HEK293 (cell line): ENCODE results near the gene ATP6V1G1.

Source experiments
- FEZF1 ChIP-seq: fragments of 450-650 bp; formaldehyde crosslinking; IDR thresholded peaks from 2 replicates; pipeline ENCODE4 v1.5.1; 2016; ENCODE audit warnings: missing biosample characterization, missing genetic modification characterization
- YY1 ChIP-seq: fragments of 450-650 bp; formaldehyde crosslinking; IDR thresholded peaks from 2 replicates; pipeline ENCODE4 v1.5.1; 2018; ENCODE audit warnings: missing biosample characterization, missing genetic modification characterization
- ZBTB1 ChIP-seq: fragments of 450-650 bp; formaldehyde crosslinking; IDR thresholded peaks from 2 replicates; pipeline ENCODE4 v1.5.1; 2016; ENCODE audit warnings: missing biosample characterization, missing genetic modification characterization
- ZNF768 ChIP-seq: fragments of 450-650 bp; formaldehyde crosslinking; IDR thresholded peaks from 2 replicates; pipeline ENCODE4 v1.5.1; 2018; ENCODE audit warnings: missing biosample characterization, mild to moderate bottlenecking, missing genetic modification characterization
- TF ChIP-seq, protein P1 (sequence below): fragments of 450-650 bp; formaldehyde crosslinking; IDR thresholded peaks from 2 replicates; pipeline ENCODE4 v1.5.1; 2016; ENCODE audit warnings: missing biosample characterization, missing genetic modification characterization
- TF ChIP-seq, protein P2 (sequence below): fragments of 450-650 bp; formaldehyde crosslinking; conservative IDR thresholded peaks from 2 replicates; pipeline ENCODE4 v1.5.1; 2016; ENCODE audit warnings: low read depth, missing biosample characterization, missing genetic modification characterization
- TF ChIP-seq, protein P3 (sequence below): fragments of 450-650 bp; formaldehyde crosslinking; IDR thresholded peaks from 2 replicates; pipeline ENCODE4 v1.5.1; 2017; ENCODE audit warnings: missing biosample characterization, missing genetic modification characterization

DNA sequence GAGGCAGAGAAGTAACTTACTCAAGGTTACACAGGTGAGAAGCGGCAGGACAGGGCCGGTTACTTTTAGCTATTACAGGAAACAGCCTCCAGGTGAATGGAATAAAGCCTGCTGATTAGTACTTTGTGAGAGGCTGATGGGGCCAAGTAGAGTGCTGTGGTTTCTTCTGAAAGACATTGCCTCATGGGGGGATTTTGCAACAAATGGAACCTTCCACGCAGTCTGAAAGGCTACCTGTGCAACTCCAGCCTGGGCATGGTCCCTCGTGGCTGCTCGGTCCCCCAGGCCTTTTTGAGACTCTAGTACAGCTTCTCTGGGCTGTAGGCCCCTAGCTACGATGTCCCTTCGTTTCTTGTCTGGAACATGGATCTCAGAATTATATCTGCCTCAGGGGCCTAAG, 25.5 kb downstream of the ATP6V1G1 start:
- TF ChIP-seq FEZF1 (no peak), ZNF768 (tag by site-specific recombination) (no peak), ZBTB1 (tag by site-specific recombination) (no peak), YY1 (no peak)
- TF ChIP-seq, protein P1, sequence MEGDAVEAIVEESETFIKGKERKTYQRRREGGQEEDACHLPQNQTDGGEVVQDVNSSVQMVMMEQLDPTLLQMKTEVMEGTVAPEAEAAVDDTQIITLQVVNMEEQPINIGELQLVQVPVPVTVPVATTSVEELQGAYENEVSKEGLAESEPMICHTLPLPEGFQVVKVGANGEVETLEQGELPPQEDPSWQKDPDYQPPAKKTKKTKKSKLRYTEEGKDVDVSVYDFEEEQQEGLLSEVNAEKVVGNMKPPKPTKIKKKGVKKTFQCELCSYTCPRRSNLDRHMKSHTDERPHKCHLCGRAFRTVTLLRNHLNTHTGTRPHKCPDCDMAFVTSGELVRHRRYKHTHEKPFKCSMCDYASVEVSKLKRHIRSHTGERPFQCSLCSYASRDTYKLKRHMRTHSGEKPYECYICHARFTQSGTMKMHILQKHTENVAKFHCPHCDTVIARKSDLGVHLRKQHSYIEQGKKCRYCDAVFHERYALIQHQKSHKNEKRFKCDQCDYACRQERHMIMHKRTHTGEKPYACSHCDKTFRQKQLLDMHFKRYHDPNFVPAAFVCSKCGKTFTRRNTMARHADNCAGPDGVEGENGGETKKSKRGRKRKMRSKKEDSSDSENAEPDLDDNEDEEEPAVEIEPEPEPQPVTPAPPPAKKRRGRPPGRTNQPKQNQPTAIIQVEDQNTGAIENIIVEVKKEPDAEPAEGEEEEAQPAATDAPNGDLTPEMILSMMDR (tag by site-specific recombination), result no peak
- TF ChIP-seq, protein P2, sequence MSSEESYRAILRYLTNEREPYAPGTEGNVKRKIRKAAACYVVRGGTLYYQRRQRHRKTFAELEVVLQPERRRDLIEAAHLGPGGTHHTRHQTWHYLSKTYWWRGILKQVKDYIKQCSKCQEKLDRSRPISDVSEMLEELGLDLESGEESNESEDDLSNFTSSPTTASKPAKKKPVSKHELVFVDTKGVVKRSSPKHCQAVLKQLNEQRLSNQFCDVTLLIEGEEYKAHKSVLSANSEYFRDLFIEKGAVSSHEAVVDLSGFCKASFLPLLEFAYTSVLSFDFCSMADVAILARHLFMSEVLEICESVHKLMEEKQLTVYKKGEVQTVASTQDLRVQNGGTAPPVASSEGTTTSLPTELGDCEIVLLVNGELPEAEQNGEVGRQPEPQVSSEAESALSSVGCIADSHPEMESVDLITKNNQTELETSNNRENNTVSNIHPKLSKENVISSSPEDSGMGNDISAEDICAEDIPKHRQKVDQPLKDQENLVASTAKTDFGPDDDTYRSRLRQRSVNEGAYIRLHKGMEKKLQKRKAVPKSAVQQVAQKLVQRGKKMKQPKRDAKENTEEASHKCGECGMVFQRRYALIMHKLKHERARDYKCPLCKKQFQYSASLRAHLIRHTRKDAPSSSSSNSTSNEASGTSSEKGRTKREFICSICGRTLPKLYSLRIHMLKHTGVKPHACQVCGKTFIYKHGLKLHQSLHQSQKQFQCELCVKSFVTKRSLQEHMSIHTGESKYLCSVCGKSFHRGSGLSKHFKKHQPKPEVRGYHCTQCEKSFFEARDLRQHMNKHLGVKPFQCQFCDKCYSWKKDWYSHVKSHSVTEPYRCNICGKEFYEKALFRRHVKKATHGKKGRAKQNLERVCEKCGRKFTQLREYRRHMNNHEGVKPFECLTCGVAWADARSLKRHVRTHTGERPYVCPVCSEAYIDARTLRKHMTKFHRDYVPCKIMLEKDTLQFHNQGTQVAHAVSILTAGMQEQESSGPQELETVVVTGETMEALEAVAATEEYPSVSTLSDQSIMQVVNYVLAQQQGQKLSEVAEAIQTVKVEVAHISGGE (tag by site-specific recombination), result no peak
- TF ChIP-seq, protein P3, sequence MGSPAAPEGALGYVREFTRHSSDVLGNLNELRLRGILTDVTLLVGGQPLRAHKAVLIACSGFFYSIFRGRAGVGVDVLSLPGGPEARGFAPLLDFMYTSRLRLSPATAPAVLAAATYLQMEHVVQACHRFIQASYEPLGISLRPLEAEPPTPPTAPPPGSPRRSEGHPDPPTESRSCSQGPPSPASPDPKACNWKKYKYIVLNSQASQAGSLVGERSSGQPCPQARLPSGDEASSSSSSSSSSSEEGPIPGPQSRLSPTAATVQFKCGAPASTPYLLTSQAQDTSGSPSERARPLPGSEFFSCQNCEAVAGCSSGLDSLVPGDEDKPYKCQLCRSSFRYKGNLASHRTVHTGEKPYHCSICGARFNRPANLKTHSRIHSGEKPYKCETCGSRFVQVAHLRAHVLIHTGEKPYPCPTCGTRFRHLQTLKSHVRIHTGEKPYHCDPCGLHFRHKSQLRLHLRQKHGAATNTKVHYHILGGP, result no peak
